H9 (cell line): Measurements from ENCODE around the gene ANKRD11. TPM values are rescaled to one million over a fixed set of nuclear protein-coding genes. Genes with fewer than 3 reads are reported as not detected.

Experiments used
- DNase-seq: peaks from one replicate; pipeline ENCODE4 v3.0.0-alpha.2; 2017
- H2AFZ ChIP-seq: one replicate; pipeline ENCODE4 v1.6.1; 2013; ENCODE audit warnings: mild to moderate bottlenecking, low read length, control low read depth, moderate library complexity
- H2AK5ac ChIP-seq: 2 replicates; pipeline ENCODE4 v1.6.1; 2013; ENCODE audit warnings: low read length, control low read depth, mixed read lengths; ENCODE audit not compliant: insufficient read length
- H2BK120ac ChIP-seq: one replicate; pipeline ENCODE4 v1.6.1; 2013; ENCODE audit warnings: low read depth, mild to moderate bottlenecking, low read length, control low read depth, inconsistent platforms; ENCODE audit not compliant: poor library complexity, severe bottlenecking
- H2BK12ac ChIP-seq: 2 replicates; pipeline ENCODE4 v1.6.1; 2013; ENCODE audit warnings: low read length, control low read depth, mixed read lengths, low read depth; ENCODE audit not compliant: insufficient read length
- H2BK15ac ChIP-seq: 2 replicates; pipeline ENCODE4 v1.6.1; 2013; ENCODE audit warnings: low read depth, low read length, control low read depth
- H2BK20ac ChIP-seq: one replicate; pipeline ENCODE4 v1.6.1; 2013; ENCODE audit warnings: low read depth, mild to moderate bottlenecking, low read length, control low read depth, inconsistent platforms; ENCODE audit not compliant: poor library complexity, severe bottlenecking
- H2BK5ac ChIP-seq: 2 replicates; pipeline ENCODE4 v1.6.1; 2013; ENCODE audit warnings: low read length, control low read depth, mixed read lengths; ENCODE audit not compliant: insufficient read length
- H3K14ac ChIP-seq: 2 replicates; pipeline ENCODE4 v1.6.1; 2013; ENCODE audit warnings: low read length, control low read depth; ENCODE audit not compliant: insufficient read depth
- H3K18ac ChIP-seq: 2 replicates; pipeline ENCODE4 v1.6.1; 2013; ENCODE audit warnings: low read depth, mild to moderate bottlenecking, mixed read lengths, low read length, control low read depth; ENCODE audit not compliant: insufficient read length
- H3K23ac ChIP-seq: 2 replicates; pipeline ENCODE4 v1.6.1; 2013; ENCODE audit warnings: low read length, control low read depth, mixed read lengths, low read depth; ENCODE audit not compliant: insufficient read length
- H3K23me2 ChIP-seq: 2 replicates; pipeline ENCODE4 v1.6.1; 2013; ENCODE audit warnings: low read depth, mild to moderate bottlenecking, mixed read lengths, low read length, control low read depth; ENCODE audit not compliant: insufficient read length, poor library complexity, severe bottlenecking
- H3K27ac ChIP-seq: 2 replicates; pipeline ENCODE4 v1.5.1; 2013; ENCODE audit warnings: low read length, control low read depth, mixed read lengths, low read depth; ENCODE audit not compliant: insufficient read length
- H3K27me3 ChIP-seq: 2 replicates; pipeline ENCODE4 v1.6.1; 2013; ENCODE audit warnings: low read length, control low read depth, inconsistent platforms; ENCODE audit not compliant: insufficient read depth
- H3K4ac ChIP-seq: 2 replicates; pipeline ENCODE4 v1.6.1; 2013; ENCODE audit warnings: low read depth, mild to moderate bottlenecking, control low read depth, inconsistent platforms, low read length, moderate library complexity
- H3K4me1 ChIP-seq: 2 replicates; pipeline ENCODE4 v1.6.1; 2013; ENCODE audit warnings: low read length, control low read depth, inconsistent platforms; ENCODE audit not compliant: insufficient read depth
- H3K4me2 ChIP-seq: 2 replicates; pipeline ENCODE4 v1.6.1; 2013; ENCODE audit warnings: low read length, control low read depth, mixed read lengths; ENCODE audit not compliant: insufficient read length, insufficient read depth
- H3K56ac ChIP-seq: 2 replicates; pipeline ENCODE4 v1.6.1; 2013; ENCODE audit warnings: low read depth, mild to moderate bottlenecking, mixed read lengths, low read length, control low read depth; ENCODE audit not compliant: insufficient read length
- H3K79me1 ChIP-seq: 2 replicates; pipeline ENCODE4 v1.6.1; 2013; ENCODE audit warnings: low read depth, mild to moderate bottlenecking, moderate library complexity, low read length, control low read depth, inconsistent platforms; ENCODE audit not compliant: insufficient read depth, poor library complexity, severe bottlenecking
- H3K79me2 ChIP-seq: 2 replicates; pipeline ENCODE4 v1.6.1; 2013; ENCODE audit warnings: low read length, control low read depth, inconsistent platforms; ENCODE audit not compliant: insufficient read depth
- H3K9ac ChIP-seq: 2 replicates; pipeline ENCODE4 v1.6.1; 2013; ENCODE audit warnings: low read length, control low read depth, mixed read lengths; ENCODE audit not compliant: insufficient read length; ENCODE audit errors: extremely low read depth
- H3K9me3 ChIP-seq: one replicate; pipeline ENCODE4 v1.6.1; 2013; ENCODE audit warnings: low read depth, low read length, inconsistent platforms; ENCODE audit not compliant: control insufficient read depth
- H3T11ph ChIP-seq: one replicate; pipeline ENCODE4 v1.6.1; 2013; ENCODE audit warnings: mild to moderate bottlenecking, low read length, control low read depth, inconsistent platforms
- H4K20me1 ChIP-seq: one replicate; pipeline ENCODE4 v1.6.1; 2013; ENCODE audit not compliant: control insufficient read depth, insufficient read length, insufficient read depth
- H4K5ac ChIP-seq: 2 replicates; pipeline ENCODE4 v1.6.1; 2013; ENCODE audit warnings: low read depth, mild to moderate bottlenecking, mixed read lengths, low read length, control low read depth; ENCODE audit not compliant: insufficient read length
- H4K8ac ChIP-seq: replicated peaks from 2 replicates; pipeline ENCODE4 v1.6.1; 2013; ENCODE audit warnings: low read length, control low read depth, mixed read lengths, low read depth; ENCODE audit not compliant: insufficient read length
- H4K91ac ChIP-seq: 2 replicates; pipeline ENCODE4 v1.6.1; 2013; ENCODE audit warnings: low read depth, mild to moderate bottlenecking, moderate library complexity, mixed read lengths, low read length, control low read depth; ENCODE audit not compliant: insufficient read length
- H3K27ac Mint-ChIP-seq, 3 experiments: 2 replicates in 2 of 3; 3 replicates in 1 of 3; pipeline ENCODE4 v1.8.0; 2020 to 2021; ENCODE audit warnings: mixed read lengths in 3 of 3, mild to moderate bottlenecking in 1 of 3, moderate library complexity in 1 of 3
- H3K27me3 Mint-ChIP-seq: 2 replicates; pipeline ENCODE4 v1.8.0; 2021; ENCODE audit warnings: low read depth, mild to moderate bottlenecking, moderate library complexity, mixed read lengths
- H3K36me3 Mint-ChIP-seq, 3 experiments: 2 replicates in 2 of 3; 3 replicates in 1 of 3; pipeline ENCODE4 v1.8.0; 2020 to 2021; ENCODE audit warnings: low read depth in 3 of 3, mixed read lengths in 3 of 3; ENCODE audit not compliant: insufficient read depth in 1 of 3
- H3K4me1 Mint-ChIP-seq, 2 experiments: 2 replicates each; pipeline ENCODE4 v1.8.0; 2020; ENCODE audit warnings: mixed read lengths in 2 of 2
- H3K4me3 Mint-ChIP-seq, 2 experiments: 2 replicates in 1 of 2; 3 replicates in 1 of 2; pipeline ENCODE4 v1.8.0; 2020 to 2021; ENCODE audit warnings: mild to moderate bottlenecking in 2 of 2, mixed read lengths in 2 of 2, moderate library complexity in 1 of 2
- H3K9me3 Mint-ChIP-seq, 2 experiments: 2 replicates in 1 of 2; 3 replicates in 1 of 2; pipeline ENCODE4 v1.8.0; 2020; ENCODE audit warnings: mild to moderate bottlenecking in 2 of 2, mixed read lengths in 2 of 2, moderate library complexity in 1 of 2
- CTCF ChIP-seq: fragments of 200-600 bp; sonication (generic); conservative IDR thresholded peaks from 3 replicates; pipeline ENCODE4 v1.8.0; 2021; ENCODE audit warnings: antibody characterized with exemption, mild to moderate bottlenecking
- WGBS: extraction: QIAGEN DNeasy Blood & Tissue Kit; methylation state at CpG from one replicate; pipeline ENCODE4 v1.1.7; 2013; ENCODE audit warnings: missing lambda C conversion rate, low lambda C conversion rate, mixed read lengths; ENCODE audit not compliant: insufficient read length; ENCODE audit errors: extremely low coverage; 5-methylcytosine and 5-hydroxymethylcytosine counted together
- total RNA-seq: library from RNA; stranded (reverse); gene quantifications from 2 replicates; pipeline ENCODE4 v1.2.1, GENCODE V29; 2021

ANKRD11 gene
- total RNA-seq, 1 experiment from 2014 or later: 181 TPM

- no peak overlapping the region for H4K8ac ChIP-seq
- no peak overlapping the region for H3K27ac ChIP-seq
- Mint-ChIP-seq H3K27me3 (no peaks in the 10 kb centered on the region), H3K9me3 (no peaks in the 10 kb centered on the region; a peak in 1 of 5 replicates), H3K4me1 (peaks cover 61 to 74% of the 10 kb centered on the region in 2 experiments), H3K4me3 (0 out of 5 replicates have a peak overlapping the region, but pooled peaks of 1 of the 2 experiments have one; percentile 13), H3K36me3 (peaks cover 8 to 16% (median 13%) of the 10 kb centered on the region in 3 experiments), H3K27ac (peak overlapping the region in 2 of 3 experiments; percentile 44 to 49; a peak in 4 of 7 replicates)
- no peak overlapping the region for H2BK5ac ChIP-seq
- H4K20me1 ChIP-seq: no peaks in the 10 kb centered on the region
- no peak overlapping the region for H4K91ac ChIP-seq
- H3K27me3 ChIP-seq: no peaks in the 10 kb centered on the region
- whole genome bisulfite sequencing: no CpG with 5 or more reads among the region's 6 CpGs
- H2BK15ac ChIP-seq: no peak overlapping the region
- H4K5ac ChIP-seq: no peak overlapping the region
- no peak overlapping the region for H3K56ac ChIP-seq
- H2AK5ac ChIP-seq: no peak overlapping the region
- no peaks in the 10 kb centered on the region for H3K79me1 ChIP-seq
- no peaks in the 10 kb centered on the region for H3K23me2 ChIP-seq
- no peak overlapping the region for H3K18ac ChIP-seq
- H3K14ac ChIP-seq: no peak overlapping the region
- no peak overlapping the region for H2BK12ac ChIP-seq
- H3K23ac ChIP-seq: no peak overlapping the region
- H2BK20ac ChIP-seq: no peak overlapping the region
- H3T11ph ChIP-seq: no peak overlapping the region
- H2BK120ac ChIP-seq: no peak overlapping the region
- H3K79me2 ChIP-seq: no peaks in the 10 kb centered on the region; the same call in 1 of the 2 replicates
- H3K4me1 ChIP-seq: peaks cover 19% of the 10 kb centered on the region; the same call in 1 of the 2 replicates
- DNase-seq: no peak
- H2AFZ ChIP-seq: no peak overlapping the region
- H3K9me3 ChIP-seq: no peaks in the 10 kb centered on the region
- H3K4me2 ChIP-seq: no peak overlapping the region
- H3K9ac ChIP-seq: no peak overlapping the region
- H3K4ac ChIP-seq: no peak overlapping the region
- TF ChIP-seq CTCF: no peak
Observed at GRCh38 chr16:89295915-89296314, 194.4 kb downstream of the ANKRD11 start.
